ENCODE results near the gene SERINC5.
"Not testable (repeated sequence)": the region's sequence is repeated elsewhere in the genome, so short reads cannot be mapped to it uniquely, and the experiment has no call there.

SERINC5 gene

GRCh38 chr5:80275347-80275746 is 19.5 kb upstream of the SERINC5 start:
- intact Hi-C loops (cut with micrococcal nuclease), result no loop called here

GRCh38 chr5:80270543-80270942 is 14.7 kb upstream of the SERINC5 start:
- H3K4me1 Mint-ChIP-seq (ENCODE audit: low read depth); H3K27me3 Mint-ChIP-seq; H3K27ac Mint-ChIP-seq; H3K4me3 Mint-ChIP-seq; H3K9me3 Mint-ChIP-seq; H3K36me3 Mint-ChIP-seq (ENCODE audit: low read depth); intact Hi-C loops (cut with micrococcal nuclease): not testable (repeated sequence)

More at GRCh38 chr5:80275347-80275746, 19.5 kb upstream of the SERINC5 start:
- H3K36me3 Mint-ChIP-seq (ENCODE audit: low read depth), result no peaks in the 10 kb centered on the region
- no peak overlapping the region for H3K4me3 Mint-ChIP-seq
- H3K27me3 Mint-ChIP-seq, result no peaks in the 10 kb centered on the region
- H3K27ac Mint-ChIP-seq, result no peak overlapping the region
- H3K4me1 Mint-ChIP-seq (ENCODE audit: low read depth), result peaks cover 1% of the 10 kb centered on the region
- no peaks in the 10 kb centered on the region for H3K9me3 Mint-ChIP-seq

GRCh38 chr5:80269991-80270438 is 14.2 kb upstream of the SERINC5 start:
- intact Hi-C loops (cut with micrococcal nuclease), result no loop called here
- Mint-ChIP-seq H3K4me1 (ENCODE audit: low read depth) (peaks cover 5% of the 10 kb centered on the region), H3K27ac (no peak overlapping the region), H3K9me3 (no peaks in the 10 kb centered on the region), H3K4me3 (no peak overlapping the region), H3K27me3 (no peaks in the 10 kb centered on the region), H3K36me3 (ENCODE audit: low read depth) (no peaks in the 10 kb centered on the region)

- H3K27ac Mint-ChIP-seq, result no peak overlapping the region
- no peak overlapping the region for H3K4me3 Mint-ChIP-seq
- no peaks in the 10 kb centered on the region for H3K27me3 Mint-ChIP-seq
- no peaks in the 10 kb centered on the region for H3K9me3 Mint-ChIP-seq
- peaks cover 5% of the 10 kb centered on the region for H3K4me1 Mint-ChIP-seq (ENCODE audit: low read depth)
- no peaks in the 10 kb centered on the region for H3K36me3 Mint-ChIP-seq (ENCODE audit: low read depth)
- intact Hi-C loops (cut with micrococcal nuclease), result no loop called here
Measured at GRCh38 chr5:80268916-80269315, 13.1 kb upstream of the SERINC5 start.

GRCh38 chr5:80266566-80266965 is 10.7 kb upstream of the SERINC5 start:
- peaks cover 5% of the 10 kb centered on the region for H3K4me1 Mint-ChIP-seq (ENCODE audit: low read depth)
- H3K27ac Mint-ChIP-seq, result no peak overlapping the region
- H3K4me3 Mint-ChIP-seq, result no peak overlapping the region
- no peaks in the 10 kb centered on the region for H3K9me3 Mint-ChIP-seq
- H3K36me3 Mint-ChIP-seq (ENCODE audit: low read depth), result no peaks in the 10 kb centered on the region
- H3K27me3 Mint-ChIP-seq, result no peaks in the 10 kb centered on the region
- intact Hi-C loops (cut with micrococcal nuclease), result no loop called here

GRCh38 chr5:80260461-80260860 is 4.6 kb upstream of the SERINC5 start:
- Mint-ChIP-seq H3K9me3 (no peaks in the 10 kb centered on the region), H3K27me3 (no peaks in the 10 kb centered on the region)

GRCh38 chr5:80259511-80260203 is 3.8 kb upstream of the SERINC5 start:
- Mint-ChIP-seq H3K36me3 (ENCODE audit: low read depth) (peaks cover 14% of the 10 kb centered on the region), H3K27me3 (no peaks in the 10 kb centered on the region), H3K9me3 (no peaks in the 10 kb centered on the region), H3K27ac (no peak overlapping the region), H3K4me1 (ENCODE audit: low read depth) (peaks cover 15% of the 10 kb centered on the region), H3K4me3 (no peak overlapping the region)
- intact Hi-C loops (cut with micrococcal nuclease), result loop anchor here (5.0 to 10.0 kb wide), 4 partner anchors 42 to 167 kb away; partner anchors contain the start of gene ZFYVE16

More at GRCh38 chr5:80260461-80260860, 4.6 kb upstream of the SERINC5 start:
- Mint-ChIP-seq H3K36me3 (ENCODE audit: low read depth) (peaks cover 7% of the 10 kb centered on the region), H3K4me3 (no peak overlapping the region), H3K4me1 (ENCODE audit: low read depth) (peaks cover 11% of the 10 kb centered on the region), H3K27ac (no peak overlapping the region)
- intact Hi-C loops (cut with micrococcal nuclease), result no loop called here

GRCh38 chr5:80255431-80255810 is 427 bp downstream of the SERINC5 start:
- Mint-ChIP-seq H3K9me3 (no peaks in the 10 kb centered on the region), H3K27me3 (no peaks in the 10 kb centered on the region), H3K4me3 (peak overlapping the region; percentile 100), H3K36me3 (ENCODE audit: low read depth) (peaks cover 42% of the 10 kb centered on the region), H3K27ac (peak overlapping the region; percentile 100), H3K4me1 (ENCODE audit: low read depth) (peaks cover 54% of the 10 kb centered on the region)
- intact Hi-C loops (cut with micrococcal nuclease), result loop anchor here (5.0 to 10.0 kb wide), 4 partner anchors 38 to 163 kb away; partner anchors contain the start of gene ZFYVE16

GRCh38 chr5:80254767-80255430 is 949 bp downstream of the SERINC5 start:
- Mint-ChIP-seq H3K27me3 (no peaks in the 10 kb centered on the region), H3K36me3 (ENCODE audit: low read depth) (peaks cover 44% of the 10 kb centered on the region), H3K4me1 (ENCODE audit: low read depth) (peaks cover 60% of the 10 kb centered on the region), H3K9me3 (no peaks in the 10 kb centered on the region), H3K4me3 (peak overlapping the region; percentile 100), H3K27ac (peak overlapping the region; percentile 100)
- intact Hi-C loops (cut with micrococcal nuclease), result loop anchor here (5.0 to 10.0 kb wide), 4 partner anchors 38 to 163 kb away; partner anchors contain the start of gene ZFYVE16

GRCh38 chr5:80251636-80252035 is 4.2 kb downstream of the SERINC5 start:
- Mint-ChIP-seq H3K27me3 (no peaks in the 10 kb centered on the region), H3K9me3 (no peaks in the 10 kb centered on the region), H3K27ac (peak overlapping the region; percentile 51), H3K36me3 (ENCODE audit: low read depth) (peaks cover 50% of the 10 kb centered on the region), H3K4me3 (no peak overlapping the region), H3K4me1 (ENCODE audit: low read depth) (peaks cover 75% of the 10 kb centered on the region)
- intact Hi-C loops (cut with micrococcal nuclease), result loop anchor here (10.0 kb wide), 1 partner anchor 153 kb away; the partner anchor contains the start of gene ZFYVE16

GRCh38 chr5:80250801-80251200 is 5.0 kb downstream of the SERINC5 start:
- intact Hi-C loops (cut with micrococcal nuclease), result loop anchor here (10.0 kb wide), 1 partner anchor 154 kb away; the partner anchor contains the start of gene ZFYVE16
- Mint-ChIP-seq H3K27me3 (no peaks in the 10 kb centered on the region), H3K4me3 (no peak overlapping the region)

GRCh38 chr5:80249901-80250300 is 5.9 kb downstream of the SERINC5 start:
- Mint-ChIP-seq H3K9me3 (no peaks in the 10 kb centered on the region), H3K27me3 (no peaks in the 10 kb centered on the region), H3K4me3 (no peak overlapping the region), H3K4me1 (ENCODE audit: low read depth) (peaks cover 86% of the 10 kb centered on the region), H3K36me3 (ENCODE audit: low read depth) (peaks cover 43% of the 10 kb centered on the region), H3K27ac (no peak overlapping the region)
- intact Hi-C loops (cut with micrococcal nuclease), result loop anchor here (10.0 kb wide), 1 partner anchor 155 kb away; the partner anchor contains the start of gene ZFYVE16

More at GRCh38 chr5:80250801-80251200, 5.0 kb downstream of the SERINC5 start:
- Mint-ChIP-seq H3K4me1 (ENCODE audit: low read depth) (peaks cover 83% of the 10 kb centered on the region), H3K9me3 (no peaks in the 10 kb centered on the region), H3K27ac (peak overlapping the region; percentile 58), H3K36me3 (ENCODE audit: low read depth) (peaks cover 43% of the 10 kb centered on the region)

GRCh38 chr5:80248378-80248777 is 7.5 kb downstream of the SERINC5 start:
- H3K4me1 Mint-ChIP-seq (ENCODE audit: low read depth), result peaks cover 73% of the 10 kb centered on the region
- intact Hi-C loops (cut with micrococcal nuclease), result no loop called here
- H3K27ac Mint-ChIP-seq, result peak overlapping the region; percentile 83
- H3K36me3 Mint-ChIP-seq (ENCODE audit: low read depth), result peaks cover 40% of the 10 kb centered on the region
- no peaks in the 10 kb centered on the region for H3K27me3 Mint-ChIP-seq
- no peak overlapping the region for H3K4me3 Mint-ChIP-seq
- peaks cover 2% of the 10 kb centered on the region for H3K9me3 Mint-ChIP-seq

Measured in dendritic cell treated with granulocyte-macrophage colony-stimulating factor and Interleukin-4, amounts not matched to agents 40 ng/mL and 50 ng/mL, for 4 days (primary cell).